Measurements from ENCODE around the gene CD300LB.

Gene CD300LB

DNA sequence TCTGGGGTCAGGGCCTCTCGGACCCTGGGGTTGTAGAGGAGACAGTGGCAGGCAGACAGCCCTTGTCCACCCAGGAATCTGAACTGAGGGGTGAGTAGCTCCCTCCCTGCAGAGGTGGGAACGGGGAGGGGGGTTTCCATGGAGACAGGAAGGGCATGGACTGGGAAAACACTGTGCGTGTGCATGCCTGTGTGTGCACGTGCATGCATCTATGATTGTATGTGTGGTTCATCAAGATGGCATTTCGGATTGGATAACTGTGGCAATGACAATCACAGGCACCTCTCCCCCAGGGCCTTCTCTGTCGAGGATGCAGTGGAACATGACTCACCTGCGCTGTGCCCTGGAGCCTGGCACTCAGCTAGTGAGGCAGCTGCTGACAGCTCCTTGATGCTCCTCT lies 20.8 kb upstream of the CD300LB start:
- intact Hi-C loops (cut with DNase I): no loop called here
- peak in 1 of 10 donors; percentile 40 for DNase-seq

DNA sequence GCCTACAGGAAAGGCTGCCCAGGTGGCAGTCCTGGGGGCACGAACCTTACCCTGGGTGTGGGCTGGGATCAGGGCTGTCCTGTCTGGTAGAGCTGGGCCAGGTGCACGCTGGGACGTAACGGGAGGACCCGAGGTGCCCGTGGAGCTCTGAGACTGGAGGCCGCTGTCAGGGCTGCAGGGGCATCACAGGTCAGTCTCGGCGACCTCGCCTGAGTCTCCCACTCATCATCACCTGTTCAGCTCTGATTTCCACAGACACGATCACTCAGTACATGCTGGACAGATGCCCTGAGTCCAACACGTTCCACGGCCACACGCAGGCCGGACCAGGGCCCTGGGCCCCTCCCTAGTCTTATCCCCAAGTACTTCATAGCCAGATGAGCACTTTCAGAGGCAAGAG lies 19.3 kb upstream of the CD300LB start:
- peak in 2 of 10 donors; percentile 35 to 48 for DNase-seq

DNA sequence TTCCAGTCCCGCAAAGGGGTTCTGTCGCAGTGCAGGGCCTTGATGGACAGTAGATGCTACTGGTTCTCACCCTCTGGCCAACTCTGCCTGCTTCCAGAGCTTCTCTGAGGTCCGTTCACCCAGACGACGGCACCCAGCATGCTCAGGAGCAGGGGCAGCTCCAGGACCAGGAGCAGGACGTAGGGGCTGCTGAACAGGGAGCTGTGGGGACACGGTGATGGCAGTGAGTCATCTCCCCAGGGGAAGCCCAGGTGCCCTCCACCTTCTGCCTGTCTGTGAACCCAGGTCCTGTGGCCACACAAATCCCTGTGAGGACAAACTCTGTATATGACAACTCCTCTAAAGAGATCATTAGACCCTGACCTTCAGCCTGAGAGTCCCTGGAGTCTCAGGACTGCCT lies 18.1 kb upstream of the CD300LB start:
- peak in 1 of 10 donors; percentile 37 for DNase-seq
- intact Hi-C loops (cut with DNase I): no loop called here

More for the DNA sequence above, 19.3 kb upstream of the CD300LB start:
- intact Hi-C loops (cut with DNase I): no loop called here

DNA sequence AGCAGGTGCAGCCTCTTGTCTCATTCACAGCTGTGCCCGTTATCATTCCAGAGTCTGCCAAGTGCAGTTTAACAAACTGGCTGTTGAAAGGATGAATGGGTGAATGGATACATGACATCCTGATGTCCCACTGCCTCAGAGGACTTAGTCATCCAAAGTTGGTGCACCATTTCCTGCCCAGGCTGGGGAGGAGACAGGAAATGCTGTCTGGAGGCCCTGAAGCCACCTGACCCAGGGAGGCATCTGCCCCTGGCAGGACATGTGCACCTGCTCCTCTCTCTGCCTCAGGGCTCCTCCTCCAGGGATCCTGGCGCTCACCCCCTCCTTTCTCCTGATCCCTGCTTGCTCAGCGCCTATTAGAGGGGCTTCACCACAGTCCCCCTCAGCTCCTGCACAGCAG lies 16.5 kb upstream of the CD300LB start:
- peak in 1 of 10 donors; percentile 69 for DNase-seq
- intact Hi-C loops (cut with DNase I): no loop called here

DNA sequence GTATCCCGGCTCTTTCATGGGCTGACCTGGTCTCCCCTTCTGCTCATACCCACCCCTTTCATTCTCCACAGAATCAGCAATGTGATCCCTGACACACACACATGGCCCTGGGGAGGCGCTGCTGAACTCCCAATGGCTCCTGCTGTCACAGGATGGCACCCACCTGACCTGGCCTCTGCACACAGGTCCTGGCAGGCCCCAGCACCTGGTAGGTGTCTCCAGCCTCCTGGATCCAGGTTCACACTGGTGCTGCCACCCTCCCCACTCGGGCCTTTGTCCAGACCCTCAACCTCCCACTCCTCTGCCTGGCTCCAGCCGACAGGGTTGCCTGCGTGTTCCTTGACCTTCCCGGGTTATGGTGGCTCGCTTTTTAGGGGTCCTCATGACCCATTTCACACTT lies 16.0 kb upstream of the CD300LB start:
- peak in 1 of 10 donors; percentile 56 for DNase-seq
- intact Hi-C loops (cut with DNase I): no loop called here

DNA sequence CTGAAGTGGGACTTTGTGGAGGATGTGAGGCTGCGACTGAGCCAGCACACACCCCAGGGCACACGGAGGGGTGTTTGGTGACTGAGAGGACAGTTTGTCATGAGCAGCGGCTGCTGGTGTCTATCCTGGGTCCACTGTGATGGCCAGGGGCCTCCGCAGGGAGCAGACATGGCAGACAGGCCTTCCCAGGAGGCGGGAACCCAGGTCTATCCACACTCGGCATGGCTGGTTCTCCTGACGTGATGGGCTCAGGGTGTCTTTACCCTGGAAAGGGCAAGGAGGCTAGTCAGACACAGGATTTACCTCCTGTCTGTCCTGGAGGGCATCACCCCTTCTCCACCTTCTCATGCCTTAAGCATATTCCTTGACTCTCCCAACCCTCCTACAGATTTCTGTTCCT lies 15.3 kb upstream of the CD300LB start:
- DNase-seq: peak in 3 of 10 donors; percentile 35 to 57 (median 45)
- intact Hi-C loops (cut with DNase I): no loop called here

DNA sequence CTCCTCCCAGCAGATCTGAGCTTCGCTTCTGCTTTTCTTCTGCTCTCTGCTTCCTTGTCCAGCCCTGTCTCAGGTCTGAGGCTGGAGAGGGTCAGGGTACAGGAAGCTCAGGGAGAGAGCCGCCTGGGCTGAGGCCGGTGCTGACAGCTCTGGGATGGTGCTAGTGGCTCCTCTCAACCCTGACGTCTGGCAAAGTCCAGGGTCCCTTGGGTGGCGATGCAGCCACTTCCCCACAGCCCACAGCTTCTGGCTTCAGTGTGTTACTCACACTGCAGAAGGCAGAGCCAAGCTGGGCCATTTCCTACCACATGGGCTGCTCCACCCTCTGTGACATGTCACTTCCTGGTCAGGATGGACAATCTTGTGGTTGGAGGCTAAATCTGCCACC lies 14.6 kb upstream of the CD300LB start, which contains the start of gene CD300C:
Gene CD300C, minus strand, starts transcription at position 273 of the 388 bp plus-strand sequence. CDS start 333 bp downstream, outside the sequence.
- intact Hi-C loops (cut with DNase I): no loop called here

DNA sequence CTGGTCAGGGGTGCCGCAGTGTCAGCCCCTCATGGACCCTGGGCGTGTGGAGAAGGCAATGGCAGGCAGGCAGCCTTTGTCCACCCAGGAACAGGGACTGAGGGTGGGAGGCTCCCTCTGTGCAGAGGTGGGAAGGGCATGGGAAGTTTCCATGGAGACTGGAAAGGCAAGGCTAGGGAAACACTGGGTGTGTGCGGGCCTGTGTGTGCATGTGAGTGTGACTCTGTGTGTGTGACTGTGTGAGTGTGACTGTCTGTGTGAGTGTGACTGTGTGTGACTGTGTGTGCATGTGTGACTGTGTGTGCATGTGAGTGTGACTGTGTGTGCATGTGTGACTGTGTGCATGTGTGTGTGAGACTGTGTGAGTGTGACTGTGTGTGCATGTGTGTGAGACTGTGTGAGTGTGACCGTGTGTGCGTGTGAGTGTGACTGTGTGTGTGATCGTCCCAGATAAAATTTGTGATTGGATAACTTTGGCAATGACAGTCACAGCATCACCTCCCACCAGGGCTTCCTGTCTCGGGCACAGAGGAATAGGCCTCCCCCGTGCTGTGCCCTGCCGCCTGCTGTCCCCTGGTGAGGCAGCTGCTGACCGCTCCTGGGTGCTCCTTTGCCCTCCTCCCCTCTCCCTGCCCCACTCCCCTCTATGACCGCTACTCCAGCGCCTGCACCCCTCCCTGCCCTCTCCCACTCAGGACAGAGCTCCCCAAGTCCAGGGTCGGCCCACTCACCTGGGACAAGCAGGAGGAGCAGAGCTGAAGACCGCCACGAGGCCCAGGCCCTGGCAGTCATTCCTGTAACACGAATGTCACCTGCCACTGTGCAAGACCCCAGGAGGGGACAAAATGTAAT lies 13.9 kb upstream of the CD300LB start:
- intact Hi-C loops (cut with DNase I): no loop called here
- DNase-seq: peak in 2 of 10 donors; percentile 39 to 59

More for the DNA sequence above, 14.6 kb upstream of the CD300LB start, which contains the start of gene CD300C:
- peak in 5 of 10 donors; percentile 25 to 83 (median 69) for DNase-seq

DNA sequence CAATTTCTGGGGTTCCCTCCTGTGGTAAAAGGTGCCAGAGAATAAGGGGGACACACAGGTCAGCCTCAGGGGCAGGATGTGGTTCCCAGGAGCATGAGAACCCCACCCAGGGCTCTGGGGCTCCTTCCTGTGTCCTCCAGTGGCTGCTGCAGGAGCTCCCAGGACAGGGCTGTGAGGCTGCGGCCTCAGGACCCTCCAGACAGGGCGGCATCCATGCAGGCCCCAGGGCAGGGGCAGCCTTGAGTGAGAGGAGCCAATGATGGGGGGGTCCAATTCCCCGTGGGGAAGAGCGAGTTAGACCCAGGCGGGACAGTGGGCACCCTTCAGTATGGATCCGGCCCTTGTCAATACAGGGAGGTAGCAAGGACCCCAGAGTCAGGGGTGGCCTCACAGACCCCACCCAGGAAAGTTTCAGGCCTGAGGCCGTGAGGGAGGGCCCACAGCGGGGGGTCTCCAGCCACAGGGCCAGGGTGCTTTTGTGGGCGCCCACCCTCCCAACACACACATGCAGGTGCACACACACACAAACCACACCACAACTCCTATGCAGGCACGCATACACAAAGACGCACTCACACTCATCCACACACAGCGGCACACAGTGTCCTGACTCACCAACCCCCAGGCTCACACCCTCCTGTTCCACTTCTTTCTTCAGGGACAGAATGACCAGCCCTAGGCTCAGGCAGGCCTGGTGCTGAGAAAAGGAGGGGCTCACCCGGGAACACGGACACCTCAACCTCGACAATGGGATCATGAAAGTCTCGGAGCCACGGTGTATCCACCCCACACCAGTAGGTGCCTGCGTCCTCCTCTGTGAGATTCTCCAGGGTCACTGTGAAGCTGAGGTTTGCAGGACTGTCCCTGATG lies 12.9 kb upstream of the CD300LB start:
- intact Hi-C loops (cut with DNase I): no loop called here
- peak in 3 of 10 donors; percentile 53 to 69 (median 55) for DNase-seq

DNA sequence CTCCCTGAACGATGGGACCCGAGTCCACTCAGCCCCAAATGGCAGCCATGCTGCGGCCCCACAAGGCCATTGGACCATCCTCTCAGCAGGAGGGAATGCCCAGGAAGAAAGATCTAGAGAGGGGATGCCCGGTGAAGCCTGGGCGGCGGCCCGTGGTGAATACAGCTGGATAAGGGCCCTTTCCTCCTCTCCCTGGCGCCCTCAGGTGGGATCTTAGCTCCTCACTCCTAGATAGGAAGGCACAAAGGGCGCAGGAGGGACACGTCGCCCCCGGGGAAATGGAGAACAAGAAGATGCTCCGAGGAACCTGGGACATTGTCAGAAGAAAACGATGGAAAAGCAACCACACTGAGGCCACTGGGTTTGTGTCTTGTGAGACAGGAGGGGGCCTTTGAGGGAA lies 12.1 kb upstream of the CD300LB start:
- intact Hi-C loops (cut with DNase I): no loop called here
- no peak for DNase-seq

DNA sequence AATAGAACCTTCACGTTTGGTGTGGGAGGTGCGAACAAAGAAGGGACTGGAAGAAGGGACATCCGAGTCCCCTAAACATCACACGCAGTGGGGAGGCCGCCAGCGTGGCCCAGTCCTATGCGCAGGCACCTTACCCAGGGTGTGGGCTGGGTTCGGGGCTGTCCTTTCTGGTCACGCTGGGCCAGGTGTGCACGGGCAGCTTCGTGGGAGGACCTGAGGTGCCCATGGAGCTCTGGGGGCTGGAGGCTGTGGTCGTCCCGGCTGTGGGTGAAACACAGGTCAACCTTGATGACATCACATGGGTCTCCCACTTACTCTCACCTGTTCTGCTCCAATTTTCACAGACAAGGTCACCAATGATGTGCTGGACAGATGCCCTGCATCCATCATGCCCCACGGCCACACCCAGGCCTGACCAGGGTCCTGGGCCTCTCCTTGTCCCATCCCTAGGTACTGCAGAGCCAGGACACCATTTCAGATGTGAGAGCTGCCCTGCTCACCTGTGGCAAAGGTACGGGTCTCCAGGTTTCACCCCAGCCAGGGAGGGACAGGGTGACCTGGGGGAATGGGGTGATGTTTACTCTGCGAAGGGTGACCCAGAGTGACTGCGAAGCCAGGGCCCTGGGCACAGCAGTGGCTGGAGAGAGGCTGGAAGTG lies 11.6 kb upstream of the CD300LB start:
- intact Hi-C loops (cut with DNase I): no loop called here
- DNase-seq: peak in 2 of 10 donors; percentile 40 to 79

DNA sequence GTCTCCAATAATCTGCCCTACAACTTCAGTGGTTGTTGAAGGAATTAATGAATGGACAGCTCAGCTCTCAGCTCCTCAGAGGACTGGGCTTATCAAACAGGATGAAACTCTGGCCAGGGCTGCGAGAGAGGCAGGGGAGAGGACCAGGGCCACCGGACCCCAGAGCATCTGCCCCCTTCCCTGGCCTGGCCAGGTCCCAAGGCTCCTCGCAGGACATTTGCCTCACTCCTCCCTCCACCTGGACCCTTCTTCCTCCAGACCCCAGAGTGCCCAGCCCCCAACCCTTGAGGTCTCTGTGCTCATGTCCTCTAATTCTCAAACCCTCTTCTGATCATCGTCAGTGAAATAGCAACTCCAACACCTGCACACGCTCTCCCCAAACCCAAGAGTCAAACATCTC lies 10.9 kb upstream of the CD300LB start:
- intact Hi-C loops (cut with DNase I): no loop called here
- peak in 1 of 10 donors; percentile 13 for DNase-seq

DNA sequence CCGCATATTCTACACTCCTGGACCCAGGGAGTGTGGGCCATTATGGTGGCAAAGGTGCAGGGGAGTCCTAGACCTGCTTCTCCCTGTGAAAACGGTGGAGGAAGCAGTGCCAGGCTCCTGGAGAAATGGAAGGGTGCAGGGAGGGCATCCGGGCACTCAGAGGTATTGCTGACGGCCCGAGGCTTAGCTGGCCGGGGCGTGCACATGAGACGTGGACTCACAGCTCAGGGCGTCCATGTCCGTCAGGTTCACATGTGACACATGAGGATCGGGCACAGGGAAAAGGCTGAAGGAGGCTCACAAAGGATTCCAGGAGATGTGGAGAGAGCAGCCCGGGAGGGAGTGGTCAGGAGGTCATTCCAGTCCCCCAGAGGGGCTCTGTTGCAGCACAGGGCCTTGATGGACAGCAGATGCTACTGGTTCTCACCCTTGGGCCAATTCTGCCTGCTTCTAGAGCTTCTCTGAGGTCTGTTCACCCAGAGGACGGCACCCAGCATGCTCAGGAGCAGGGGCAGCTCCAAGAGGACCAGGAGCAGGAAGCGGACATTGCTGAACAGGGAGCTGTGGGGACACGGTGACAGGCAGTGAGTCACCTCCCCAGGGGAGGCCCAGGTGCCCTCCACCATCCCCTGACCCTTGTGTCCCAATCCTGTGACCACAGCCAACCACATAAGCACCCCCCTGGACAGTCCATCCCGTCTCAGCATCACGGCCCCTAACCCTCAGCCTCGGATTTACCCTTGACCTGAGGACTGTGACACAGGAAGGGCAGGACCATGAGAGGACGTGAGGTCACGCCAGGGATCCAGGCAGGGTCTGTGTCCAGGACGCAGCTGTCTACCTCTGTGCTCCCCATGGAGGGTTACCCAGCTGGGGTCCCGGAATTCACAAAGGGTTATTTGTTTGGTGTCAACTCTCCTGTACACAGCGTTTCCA lies 10.2 kb upstream of the CD300LB start:
- intact Hi-C loops (cut with DNase I): no loop called here
- DNase-seq: peak in 2 of 10 donors; percentile 27 to 52

DNA sequence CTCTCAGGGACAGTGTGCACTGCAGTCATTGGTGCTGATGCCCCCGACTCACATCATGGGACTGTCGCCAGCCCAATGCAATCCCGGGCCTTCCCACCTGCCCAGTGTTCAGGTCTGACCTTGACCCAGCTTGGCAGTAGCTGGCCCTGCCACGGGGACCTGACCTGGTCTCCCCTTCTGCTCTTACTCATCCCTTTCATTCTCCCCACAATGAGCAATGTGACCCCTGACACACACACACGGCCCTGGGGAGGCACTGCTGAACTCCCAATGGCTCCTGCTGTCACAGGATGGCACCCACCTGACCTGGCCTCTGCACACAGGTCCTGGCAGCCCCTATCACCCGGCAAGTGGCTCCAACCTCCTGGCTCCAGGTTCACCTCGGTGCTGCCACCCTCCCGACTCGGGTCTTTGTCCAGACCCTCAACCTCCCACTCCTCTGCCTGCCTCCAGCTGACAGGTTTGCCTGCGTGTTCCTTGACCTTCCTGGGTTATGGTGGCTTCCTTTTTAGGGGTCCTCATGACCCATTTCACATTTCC lies 8.1 kb upstream of the CD300LB start:
- DNase-seq: peak in 1 of 10 donors; percentile 47
- intact Hi-C loops (cut with DNase I): no loop called here

DNA sequence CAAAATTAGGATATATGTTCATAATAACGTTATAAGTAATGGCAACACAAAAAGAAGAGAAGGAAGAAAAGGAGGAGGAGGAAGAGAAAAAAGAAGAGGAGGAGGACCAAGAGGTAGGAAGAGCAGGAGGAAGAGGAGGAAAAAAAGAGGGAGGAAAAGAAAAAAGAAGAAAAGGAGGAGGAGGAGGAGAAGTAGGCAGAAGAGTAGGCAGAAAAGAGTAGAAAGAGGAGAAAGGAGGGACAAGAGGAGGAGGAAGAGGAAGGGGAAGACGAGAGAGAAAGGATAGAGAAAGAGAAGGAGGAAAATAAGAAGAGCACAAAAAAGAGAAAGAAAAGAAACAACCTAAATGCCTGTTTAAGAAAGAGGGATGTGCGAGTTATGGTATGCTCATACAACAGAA lies 5.6 kb upstream of the CD300LB start:
- intact Hi-C loops (cut with DNase I): no loop called here
- no peak for DNase-seq

DNA sequence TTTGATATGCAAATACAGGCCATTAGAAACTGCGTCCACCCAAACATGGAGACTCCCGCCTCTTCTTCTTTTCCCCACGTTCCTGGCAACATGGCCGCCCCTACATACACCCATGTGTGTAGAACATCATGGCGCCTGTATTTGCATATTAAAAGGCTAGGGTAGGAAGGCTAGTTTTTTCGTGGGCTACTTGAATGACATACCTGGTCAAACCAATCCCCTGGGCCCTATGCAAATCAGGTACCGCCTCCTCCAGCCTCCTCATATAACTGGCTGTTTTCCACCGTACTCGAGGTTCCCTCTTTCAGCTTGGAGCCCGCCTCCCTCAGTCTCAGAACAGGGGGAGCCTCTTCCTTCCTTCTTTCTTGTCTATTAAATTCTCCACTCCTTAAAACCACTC lies 840 bp upstream of the CD300LB start:
- intact Hi-C loops (cut with DNase I): no loop called here
- peak in 6 of 10 donors; percentile 10 to 87 (median 32) for DNase-seq

DNA sequence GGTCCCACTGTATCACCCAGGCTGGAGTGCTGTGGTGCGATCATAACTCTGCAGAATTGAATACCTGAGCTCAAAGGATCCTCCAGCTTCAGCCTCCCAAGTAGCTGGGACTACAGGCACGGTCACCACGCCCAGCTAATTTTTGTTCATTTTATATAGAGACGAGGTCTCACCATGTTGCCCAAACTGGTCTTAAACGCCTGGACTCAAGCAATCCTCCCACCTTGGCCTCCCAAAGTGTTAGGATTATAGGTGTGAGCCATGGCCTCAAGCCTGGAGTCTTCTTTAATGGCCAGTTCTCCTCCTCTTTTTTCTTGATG lies 484 bp downstream of the CD300LB start:
- DNase-seq: no peak
- intact Hi-C loops (cut with DNase I): no loop called here

DNA sequence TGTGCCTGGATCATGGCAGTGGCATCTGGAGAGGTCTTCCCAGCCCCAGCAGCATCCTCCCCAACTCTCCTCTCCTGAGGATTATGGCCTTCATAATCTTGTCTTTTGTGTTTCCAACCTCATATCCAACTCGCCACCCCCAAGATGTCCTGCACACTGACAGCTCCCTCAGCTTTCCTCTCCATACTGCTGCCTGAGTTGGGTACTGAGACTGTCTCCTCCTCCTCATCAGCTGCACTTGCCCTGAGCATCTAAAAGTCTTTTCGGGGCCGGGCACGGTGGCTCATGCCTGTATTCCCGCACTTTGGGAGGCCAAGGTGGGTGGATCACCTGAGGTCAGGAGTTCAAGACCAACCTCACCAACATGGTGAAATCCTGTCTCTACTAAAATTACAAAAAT lies 2.0 kb downstream of the CD300LB start:
- DNase-seq: peak in 2 of 10 donors; percentile 21 to 37
- intact Hi-C loops (cut with DNase I): no loop called here

DNA sequence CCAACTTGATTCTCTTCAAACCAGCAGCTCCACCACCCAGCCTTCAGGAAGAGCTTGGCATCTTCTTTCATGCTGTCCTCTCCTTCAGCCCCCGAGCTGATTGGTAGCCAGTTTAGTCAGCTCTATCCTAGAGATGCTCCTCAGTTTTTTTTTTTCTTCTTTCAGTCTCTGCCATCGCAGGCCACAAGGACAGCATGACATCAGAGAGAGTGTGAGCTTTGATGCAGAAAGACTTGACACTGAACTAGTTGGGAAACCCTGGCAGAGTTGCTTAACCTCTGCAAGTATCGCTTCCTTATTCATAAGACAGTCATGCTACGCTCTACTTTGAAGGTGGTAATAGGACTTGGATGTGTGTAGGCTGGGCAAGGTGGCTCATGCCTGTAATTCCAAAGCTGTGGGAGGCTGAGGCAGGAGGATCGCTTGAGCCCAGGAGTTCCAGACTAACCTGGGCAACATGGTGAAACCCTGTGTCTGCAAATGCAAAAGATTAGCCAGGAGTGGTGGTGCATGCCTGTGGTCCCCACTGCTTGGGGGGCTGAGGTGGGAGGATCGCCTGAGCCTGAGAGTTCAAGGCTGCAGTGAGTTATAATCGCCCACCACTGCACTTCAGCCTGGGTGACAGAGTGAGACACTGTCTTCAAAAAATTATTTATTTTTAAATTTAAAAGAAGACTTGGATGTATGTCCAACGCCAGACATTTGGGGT lies 2.6 kb downstream of the CD300LB start:
- intact Hi-C loops (cut with DNase I): no loop called here
- DNase-seq: peak in 3 of 10 donors; percentile 6 to 30 (median 21)
